ENCODE measurements around the gene TMEM204.

TMEM204 gene

DNA sequence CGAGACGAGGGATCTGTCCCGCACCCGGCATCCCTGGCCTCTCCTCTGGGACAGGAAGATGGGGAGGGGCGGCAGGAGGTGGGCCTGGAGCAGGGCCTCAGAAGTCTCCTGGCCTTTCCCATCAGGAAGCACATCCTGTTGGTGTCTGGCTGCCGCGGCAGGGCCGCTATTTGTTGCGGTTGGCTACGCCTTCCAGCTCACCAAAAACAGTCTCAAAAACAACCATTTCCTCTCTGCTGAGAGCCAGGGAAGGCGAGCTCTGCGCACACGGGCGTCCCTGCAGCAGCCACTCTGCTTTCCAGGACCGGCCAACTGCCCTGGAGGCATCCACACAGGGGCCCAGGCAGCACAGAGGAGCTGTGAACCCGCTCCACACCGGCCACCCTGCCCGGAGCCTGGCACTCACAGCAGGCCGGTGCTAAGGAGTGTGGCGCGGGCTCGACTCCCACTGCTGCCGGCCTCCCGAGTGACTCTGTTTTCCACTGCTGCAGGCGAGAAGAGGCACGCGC, at the start of gene TMEM204:
Gene TMEM204, plus strand, starts transcription at position 224 of the 509 bp plus-strand sequence. CDS start 610 bp downstream, outside the sequence.
- in situ Hi-C loops (cut with MboI; ENCODE audit: low sequenced_read_pairs): no loop called here

DNA sequence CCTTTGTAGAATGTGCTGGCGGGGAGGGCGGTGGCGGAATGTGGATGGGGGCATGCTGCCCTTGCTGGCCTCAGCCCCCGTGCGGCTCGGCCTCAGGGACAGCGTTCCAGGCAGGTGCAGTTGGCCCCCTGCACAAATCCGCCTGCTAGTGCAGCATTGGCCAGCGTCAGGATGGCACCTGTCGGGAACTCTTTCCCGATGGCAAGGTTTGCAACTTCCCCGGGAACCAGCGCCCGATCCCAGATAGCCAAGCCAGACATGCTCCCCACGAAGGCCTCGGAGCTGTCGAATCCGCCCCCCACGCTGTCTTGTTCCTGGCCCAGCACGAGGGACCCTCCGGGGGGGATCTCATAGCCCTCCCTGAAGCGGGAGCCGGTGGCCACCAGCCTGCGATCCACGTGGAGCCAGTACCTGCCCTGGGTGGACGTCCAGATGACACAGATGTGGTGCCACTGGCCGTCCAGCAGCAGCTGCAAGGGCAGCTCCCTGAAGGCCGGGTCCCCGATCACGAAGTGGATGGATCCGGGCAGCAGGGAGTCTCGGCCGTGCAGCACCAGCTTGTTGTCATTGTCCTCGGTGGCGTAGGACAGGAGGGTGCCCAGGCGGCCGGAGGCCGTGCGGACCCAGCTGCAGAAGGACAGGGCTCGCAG, 47.5 kb upstream of the TMEM204 start:
- in situ Hi-C loops (cut with MboI; ENCODE audit: low sequenced_read_pairs): no loop called here

DNA sequence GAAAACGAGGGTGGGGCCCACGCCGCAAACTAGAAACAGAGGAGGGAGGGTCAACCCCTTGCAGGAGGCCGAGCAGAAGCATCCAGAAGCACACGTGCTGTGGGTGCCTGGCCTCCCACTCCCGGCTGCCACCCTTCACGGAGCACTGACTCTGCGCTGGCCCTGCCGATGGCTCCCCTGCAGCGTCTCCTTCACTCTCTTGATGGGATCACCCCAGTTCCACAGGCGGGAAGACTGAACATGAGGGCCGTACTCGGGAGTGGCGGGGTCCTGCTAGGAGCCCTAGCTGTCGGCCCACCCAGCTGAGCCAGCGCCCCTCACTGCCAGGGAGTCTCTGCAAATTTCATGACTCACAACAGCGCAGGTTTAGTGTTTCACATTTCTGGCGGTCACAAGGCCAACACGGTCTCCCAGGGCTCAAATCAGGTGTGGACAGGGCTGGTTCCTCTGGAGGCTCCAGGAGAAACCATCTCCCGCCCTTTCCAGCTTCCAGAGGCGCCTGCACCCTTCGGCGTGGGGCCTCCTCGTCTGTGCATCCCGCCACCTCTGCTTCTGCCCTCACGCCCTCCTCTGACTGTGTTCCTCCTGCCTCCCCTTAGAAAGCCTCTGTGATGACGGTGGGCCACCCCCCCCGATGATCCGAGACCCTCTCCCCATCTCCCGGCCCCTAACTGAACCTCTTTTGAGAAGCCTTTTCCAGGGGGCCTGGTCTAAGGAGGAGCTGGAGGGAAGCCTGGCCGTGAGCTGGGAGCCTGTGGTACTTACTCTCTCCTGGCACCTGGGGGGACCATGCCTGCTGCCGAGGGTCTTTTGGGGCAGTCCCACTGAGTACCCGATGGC, 46.7 kb upstream of the TMEM204 start:
- in situ Hi-C loops (cut with MboI; ENCODE audit: low sequenced_read_pairs): no loop called here

DNA sequence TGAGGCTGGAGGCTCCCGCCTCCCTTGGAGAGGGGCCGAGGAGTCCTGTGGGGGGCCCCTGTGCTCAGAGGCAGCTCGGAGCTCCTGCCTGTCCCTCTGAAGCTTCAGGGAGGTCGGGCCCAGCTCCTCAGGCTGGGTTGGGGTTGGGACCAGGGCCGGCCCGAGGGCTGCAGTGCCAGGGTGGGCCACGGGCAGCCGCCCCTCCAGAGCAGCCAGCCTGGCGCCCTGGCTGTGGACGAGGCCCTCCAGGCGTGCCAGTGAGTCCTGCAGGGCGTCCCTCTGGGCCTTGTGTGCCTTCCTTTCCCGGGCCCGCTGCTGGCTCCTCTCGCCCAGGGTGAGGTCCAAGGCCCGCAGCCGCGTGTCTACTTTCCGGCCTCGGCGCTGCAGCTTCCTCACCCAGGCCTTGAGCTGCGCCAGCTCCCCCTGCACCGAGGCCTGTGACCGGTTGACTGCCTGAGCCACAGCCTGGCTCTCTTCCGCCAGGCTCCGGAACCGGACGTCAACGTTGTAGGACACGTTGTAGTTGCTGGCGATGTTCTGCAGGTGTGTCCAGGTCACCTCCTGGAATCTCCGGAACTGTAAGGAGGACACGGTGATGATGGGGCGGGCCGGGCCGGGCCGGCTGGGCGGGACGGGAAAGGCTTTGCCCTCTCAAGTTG, 45.9 kb upstream of the TMEM204 start:
- in situ Hi-C loops (cut with MboI; ENCODE audit: low sequenced_read_pairs): no loop called here

DNA sequence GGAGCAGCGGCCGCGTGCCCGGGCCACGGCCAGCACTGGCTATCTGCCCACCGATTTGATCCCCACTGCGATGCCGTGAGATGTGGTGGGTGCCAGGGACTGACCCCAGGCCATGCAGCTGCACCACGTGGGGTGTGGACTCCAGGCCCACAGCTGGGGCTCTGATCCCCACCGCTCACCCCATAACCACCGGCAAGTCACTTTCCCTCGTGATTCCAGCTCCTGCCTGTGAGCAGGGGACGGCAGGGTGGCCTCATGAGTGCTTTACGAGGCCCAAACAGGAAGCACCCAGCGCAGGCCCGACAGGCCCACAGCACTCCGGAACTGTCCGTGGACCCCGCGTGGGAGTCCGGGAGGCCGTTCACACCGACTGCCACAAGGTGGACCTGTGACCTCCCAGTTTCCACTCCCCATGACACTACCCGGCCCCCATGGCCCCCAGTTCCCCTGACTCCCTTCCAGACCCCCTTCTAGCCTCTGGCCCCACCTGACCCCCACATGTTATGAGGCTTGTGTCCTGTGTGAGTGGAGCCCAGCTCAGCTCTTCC, 45.3 kb upstream of the TMEM204 start:
- in situ Hi-C loops (cut with MboI; ENCODE audit: low sequenced_read_pairs): no loop called here

DNA sequence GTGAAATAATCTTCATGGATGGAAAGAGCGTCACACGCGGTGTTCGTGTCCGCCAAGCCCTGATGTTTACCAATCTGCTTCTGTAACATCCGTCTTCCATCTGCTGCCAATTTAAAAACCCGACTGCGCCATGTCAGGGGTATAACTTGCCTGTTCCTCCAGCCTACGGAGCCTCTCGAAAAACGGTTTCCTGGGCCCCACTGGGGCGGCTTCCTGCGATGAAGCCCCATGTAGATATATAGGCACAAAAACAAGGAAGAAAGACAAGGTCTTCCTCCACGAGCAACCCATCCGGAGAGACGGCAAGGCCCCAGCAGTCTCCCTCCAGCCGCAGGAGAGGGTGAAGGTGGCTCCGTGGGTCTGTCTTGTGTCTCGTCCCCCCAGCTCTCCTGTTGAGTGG, 44.8 kb upstream of the TMEM204 start, which contains the start of gene PTX4:
Gene PTX4, minus strand, starts transcription at position 326 of the 400 bp plus-strand sequence. Its CDS starts 35 bp downstream, at position 291.
- in situ Hi-C loops (cut with MboI; ENCODE audit: low sequenced_read_pairs): no loop called here

DNA sequence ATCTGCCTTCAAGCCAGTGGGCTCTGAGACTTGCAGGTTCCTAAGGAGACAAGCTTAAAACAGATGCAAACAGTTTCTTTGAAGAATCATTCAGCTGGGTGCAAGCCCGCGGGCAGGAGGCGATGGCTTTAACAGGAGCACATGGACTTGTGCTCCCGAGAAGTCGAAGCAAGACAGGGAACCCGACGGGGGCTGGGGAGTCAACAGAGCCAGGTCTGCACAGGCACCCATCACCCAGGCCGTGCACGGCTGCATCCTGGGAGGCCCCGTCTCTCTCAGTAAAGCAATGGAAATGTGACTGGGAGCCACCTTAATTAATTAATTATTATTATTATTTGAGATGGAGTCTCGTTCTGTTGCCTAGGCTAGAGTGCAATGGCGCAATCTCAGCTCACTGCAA, 44.4 kb upstream of the TMEM204 start:
- in situ Hi-C loops (cut with MboI; ENCODE audit: low sequenced_read_pairs): no loop called here

DNA sequence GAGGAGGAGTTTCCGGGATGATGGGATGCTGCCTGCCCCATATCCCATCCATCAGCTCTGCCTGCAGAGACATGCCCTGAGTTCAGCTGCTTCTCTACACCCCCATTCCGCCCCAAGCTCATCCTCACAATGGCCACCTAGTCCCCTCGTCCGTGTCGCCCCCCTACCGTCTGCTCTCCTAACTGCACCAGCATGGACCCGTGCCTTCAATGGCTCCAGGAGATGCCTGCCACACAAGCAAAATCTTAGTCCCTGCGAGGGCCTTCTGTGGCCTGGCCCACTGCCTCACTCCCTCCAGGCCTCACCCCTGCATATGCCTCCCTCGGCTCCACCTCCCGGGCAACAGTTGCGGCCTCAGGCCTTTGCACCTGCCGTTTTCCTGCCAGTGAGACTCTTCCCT, 42.1 kb upstream of the TMEM204 start:
- in situ Hi-C loops (cut with MboI; ENCODE audit: low sequenced_read_pairs): no loop called here

DNA sequence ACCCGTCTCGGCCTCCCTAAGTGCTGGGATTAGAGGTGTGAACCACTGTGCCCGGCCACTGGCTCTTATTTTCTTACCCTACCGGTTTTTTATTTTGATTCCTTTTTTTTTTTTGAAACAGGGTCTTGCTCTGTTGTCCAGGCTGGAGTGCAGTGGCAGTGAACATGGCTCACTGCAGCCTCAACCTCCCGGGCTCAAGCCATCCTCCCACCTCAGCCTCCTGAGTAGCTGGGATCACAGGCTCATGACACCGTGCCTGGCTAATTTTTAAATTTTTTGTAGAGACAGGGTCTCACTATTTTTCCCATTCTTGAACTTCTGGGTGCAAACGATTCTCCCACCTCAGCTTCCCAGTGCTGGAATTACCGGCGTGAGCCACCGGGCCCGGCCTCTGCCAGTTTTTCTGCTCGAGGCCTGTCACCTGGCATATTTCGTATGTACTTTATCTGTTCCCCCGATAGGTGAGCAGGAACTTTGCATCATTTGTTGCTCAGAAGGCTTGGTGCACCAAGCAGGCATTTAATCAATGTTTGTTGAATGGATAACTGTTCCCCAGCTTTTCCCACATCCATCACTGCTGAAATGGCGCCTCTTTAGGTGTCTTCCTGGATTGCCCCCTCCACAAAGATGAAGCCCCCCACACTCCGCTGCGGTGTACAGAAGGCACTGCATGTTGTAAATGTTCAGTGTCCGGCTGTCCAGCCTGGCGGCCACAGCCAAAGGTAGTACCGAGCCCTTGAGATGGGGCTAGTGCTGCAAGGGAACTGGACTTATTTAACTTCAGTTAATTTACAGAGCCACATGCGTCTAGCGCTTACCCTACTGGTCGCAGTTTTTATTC, 41.2 kb upstream of the TMEM204 start:
- in situ Hi-C loops (cut with MboI; ENCODE audit: low sequenced_read_pairs): no loop called here

DNA sequence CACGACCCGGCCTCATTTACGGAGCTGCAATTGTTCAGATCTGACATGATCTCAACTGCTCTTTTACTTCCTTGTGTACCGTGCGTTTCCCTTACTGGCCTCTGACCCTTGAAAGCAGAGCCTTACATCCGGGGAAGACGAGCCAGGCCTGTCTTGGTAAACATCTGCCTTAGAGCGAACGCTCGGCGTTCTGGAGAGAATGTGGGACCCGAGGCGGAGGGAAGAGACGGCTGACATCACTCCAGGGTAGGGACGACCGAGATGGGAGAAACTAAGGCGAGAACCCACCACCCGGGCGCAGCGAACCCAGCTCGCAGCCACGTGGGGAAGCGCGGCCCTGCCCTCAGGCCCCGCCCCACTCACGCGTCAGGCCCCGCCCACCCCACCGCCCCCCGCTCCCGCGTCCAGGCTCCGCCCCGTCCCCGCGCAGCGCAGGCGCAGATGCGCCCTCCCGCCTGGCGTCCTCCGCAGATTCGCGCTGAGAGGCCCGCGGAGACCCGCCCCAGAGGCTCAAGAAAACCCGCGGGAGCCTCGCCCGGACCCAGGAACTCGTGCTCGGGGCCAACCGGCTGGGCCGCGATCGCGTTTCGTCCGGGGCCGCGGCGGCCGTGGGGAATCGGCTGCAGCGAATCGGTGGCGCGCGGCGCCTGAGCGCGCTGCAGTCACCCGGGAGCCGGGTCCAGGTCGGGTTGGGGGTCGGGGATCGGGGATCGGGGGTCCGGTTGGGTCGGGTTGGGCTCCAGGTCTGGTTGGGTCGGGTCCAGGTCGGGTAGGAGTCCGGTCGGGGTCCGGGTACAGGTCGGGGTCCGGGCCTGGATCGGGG, 40.3 kb upstream of the TMEM204 start, which contains the start of gene TELO2:
Gene TELO2, plus strand, starts transcription at position 438 of the 823 bp plus-strand sequence. CDS start 922 bp downstream, outside the sequence.
- in situ Hi-C loops (cut with MboI; ENCODE audit: low sequenced_read_pairs): no loop called here

DNA sequence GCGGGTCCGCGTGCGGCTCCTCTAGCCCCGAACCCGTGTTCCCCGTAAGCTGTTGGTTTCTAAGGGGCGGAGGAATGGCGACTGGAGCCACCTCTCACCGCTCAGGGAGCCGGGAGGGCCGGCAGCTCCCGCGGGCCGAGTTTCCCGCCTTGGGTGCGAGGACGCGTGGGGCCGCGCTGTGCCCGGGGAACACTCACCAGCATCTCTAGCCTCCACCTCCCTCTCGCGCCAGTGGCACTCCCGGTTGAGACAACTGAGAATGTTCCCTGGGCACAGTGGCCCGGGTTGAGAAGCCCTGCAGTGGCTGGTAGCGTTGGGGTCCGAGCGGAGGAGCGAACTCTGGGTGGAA, 39.7 kb upstream of the TMEM204 start:
- in situ Hi-C loops (cut with MboI; ENCODE audit: low sequenced_read_pairs): no loop called here

DNA sequence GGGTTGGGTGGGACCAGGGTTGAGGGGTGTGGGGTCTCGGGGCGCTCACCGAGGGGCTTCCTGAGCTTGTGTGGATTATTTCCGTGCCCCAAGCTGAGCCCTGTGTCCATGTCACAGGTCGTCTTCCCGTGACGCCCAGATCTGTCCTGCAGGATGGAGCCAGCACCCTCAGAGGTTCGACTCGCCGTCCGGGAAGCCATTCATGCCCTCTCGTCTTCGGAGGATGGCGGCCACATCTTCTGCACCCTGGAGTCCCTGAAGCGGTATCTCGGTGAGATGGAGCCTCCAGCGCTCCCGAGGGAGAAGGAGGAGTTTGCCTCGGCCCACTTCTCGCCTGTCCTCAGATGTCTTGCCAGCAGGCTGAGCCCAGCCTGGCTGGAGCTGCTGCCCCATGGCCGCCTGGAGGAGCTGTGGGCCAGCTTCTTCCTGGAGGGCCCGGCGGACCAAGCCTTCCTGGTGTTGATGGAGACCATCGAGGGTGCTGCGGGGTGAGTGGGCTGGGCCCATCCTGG, 39.3 kb upstream of the TMEM204 start:
- in situ Hi-C loops (cut with MboI; ENCODE audit: low sequenced_read_pairs): no loop called here

DNA sequence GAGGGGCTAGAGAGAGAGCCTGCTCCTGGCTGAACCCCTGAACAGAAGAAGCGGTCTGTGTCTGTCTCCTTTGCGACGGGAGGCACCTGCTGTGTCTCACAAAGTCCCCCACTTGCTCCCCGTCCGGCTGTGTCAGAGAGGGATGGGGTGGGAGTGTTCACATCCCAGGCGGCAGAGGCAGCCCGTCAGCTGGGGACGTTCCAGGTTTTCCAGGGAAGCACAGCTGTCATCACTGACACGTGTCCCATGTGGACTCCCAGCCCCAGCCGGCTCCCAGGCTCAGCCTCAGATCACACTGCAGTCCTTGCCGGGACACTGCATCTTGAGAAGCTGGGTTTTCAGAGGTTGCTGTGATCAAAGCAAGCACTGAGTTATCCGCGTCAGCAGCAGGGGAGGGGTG, 38.8 kb upstream of the TMEM204 start:
- in situ Hi-C loops (cut with MboI; ENCODE audit: low sequenced_read_pairs): no loop called here

DNA sequence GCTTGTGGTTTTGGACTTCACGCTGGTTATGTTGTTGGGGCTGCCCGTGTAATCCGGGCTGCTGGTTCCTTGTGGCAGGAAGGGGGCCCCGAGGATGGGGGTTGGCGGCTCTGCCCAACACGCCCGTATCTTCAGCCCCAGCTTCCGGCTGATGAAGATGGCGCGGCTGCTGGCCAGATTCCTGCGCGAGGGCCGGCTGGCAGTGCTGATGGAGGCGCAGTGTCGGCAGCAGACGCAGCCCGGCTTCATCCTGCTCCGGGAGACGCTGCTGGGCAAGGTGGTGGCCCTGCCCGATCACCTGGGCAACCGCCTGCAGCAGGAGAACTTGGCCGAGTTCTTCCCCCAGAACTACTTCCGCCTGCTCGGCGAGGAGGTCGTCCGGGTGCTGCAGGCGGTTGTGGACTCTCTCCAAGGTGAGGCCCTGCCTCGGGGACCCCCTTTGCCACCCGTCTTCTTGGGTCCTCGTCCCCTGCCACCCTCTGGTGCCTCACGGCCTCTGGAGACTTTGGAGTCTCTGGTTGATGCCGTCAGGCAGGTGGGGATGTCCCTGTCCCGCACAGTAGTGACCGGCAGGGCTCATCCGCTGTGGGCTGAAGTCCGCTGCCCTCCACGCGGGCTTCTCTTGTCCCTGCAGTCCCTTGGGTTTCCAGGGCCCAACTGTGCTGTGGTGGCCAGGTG, 38.1 kb upstream of the TMEM204 start:
- in situ Hi-C loops (cut with MboI; ENCODE audit: low sequenced_read_pairs): no loop called here

DNA sequence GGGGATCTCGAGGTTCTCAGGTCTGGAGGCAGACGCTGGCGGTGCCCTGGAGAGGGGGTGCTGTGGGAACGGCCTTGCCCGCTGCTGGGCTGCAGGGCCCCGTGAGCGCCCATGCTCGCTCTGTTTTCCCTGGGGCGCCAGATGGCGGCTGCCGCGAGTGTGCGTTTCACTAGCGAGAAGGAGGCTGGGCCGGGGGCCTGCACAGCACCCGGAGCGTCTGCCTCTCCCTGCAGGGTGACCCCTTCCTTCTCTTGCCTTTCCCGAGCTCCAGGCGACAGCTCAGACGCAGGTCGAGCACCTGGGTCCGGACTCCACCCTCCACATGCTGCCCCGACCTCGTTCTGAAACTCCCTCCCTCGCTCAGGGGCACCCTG, 37.6 kb upstream of the TMEM204 start:
- in situ Hi-C loops (cut with MboI; ENCODE audit: low sequenced_read_pairs): no loop called here

DNA sequence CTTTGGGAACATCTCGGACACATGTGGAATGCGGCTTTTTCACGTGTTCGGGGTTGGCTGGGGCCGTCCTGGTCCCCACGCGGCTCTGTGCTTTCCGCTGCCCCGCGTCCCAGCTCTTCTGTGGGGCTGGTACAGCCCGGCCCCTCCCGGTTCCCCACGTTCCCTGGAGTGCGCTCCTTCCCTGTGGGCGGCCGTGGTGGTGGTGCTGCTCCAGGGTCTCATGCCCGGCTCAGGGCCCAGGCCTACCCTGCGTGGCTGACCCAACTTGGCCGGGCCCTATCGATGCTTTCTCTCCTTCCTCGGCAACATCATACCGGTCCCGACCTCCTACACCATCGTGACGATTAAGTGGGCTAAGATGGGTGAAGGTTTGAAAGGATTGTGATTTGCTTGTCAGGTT, 37.0 kb upstream of the TMEM204 start:
- in situ Hi-C loops (cut with MboI; ENCODE audit: low sequenced_read_pairs): no loop called here

DNA sequence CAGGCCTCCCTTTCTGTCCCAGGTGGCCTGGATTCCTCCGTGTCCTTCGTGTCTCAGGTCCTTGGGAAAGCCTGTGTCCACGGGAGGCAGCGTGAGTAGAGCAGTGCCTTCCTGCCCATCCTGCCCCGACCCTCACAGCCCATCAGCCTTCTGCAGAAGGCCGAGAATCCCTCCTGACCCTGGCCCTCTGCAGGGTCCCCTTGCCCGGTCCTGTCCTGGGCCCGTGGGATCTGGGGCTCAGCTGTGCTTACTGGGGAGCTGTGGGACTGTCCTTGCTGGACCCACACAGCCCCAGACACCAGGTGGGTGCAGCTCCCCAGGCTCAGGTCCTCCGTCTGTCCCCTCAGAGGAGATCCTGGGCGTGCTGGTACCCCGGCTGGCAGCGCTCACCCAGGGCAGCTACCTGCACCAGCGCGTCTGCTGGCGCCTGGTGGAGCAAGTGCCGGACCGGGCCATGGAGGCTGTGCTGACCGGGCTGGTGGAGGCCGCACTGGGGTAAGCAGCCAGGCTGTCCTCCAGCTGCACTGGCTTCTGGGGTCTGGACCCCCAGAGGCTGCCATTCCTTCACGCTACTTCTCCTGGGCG, 36.4 kb upstream of the TMEM204 start:
- in situ Hi-C loops (cut with MboI; ENCODE audit: low sequenced_read_pairs): no loop called here

DNA sequence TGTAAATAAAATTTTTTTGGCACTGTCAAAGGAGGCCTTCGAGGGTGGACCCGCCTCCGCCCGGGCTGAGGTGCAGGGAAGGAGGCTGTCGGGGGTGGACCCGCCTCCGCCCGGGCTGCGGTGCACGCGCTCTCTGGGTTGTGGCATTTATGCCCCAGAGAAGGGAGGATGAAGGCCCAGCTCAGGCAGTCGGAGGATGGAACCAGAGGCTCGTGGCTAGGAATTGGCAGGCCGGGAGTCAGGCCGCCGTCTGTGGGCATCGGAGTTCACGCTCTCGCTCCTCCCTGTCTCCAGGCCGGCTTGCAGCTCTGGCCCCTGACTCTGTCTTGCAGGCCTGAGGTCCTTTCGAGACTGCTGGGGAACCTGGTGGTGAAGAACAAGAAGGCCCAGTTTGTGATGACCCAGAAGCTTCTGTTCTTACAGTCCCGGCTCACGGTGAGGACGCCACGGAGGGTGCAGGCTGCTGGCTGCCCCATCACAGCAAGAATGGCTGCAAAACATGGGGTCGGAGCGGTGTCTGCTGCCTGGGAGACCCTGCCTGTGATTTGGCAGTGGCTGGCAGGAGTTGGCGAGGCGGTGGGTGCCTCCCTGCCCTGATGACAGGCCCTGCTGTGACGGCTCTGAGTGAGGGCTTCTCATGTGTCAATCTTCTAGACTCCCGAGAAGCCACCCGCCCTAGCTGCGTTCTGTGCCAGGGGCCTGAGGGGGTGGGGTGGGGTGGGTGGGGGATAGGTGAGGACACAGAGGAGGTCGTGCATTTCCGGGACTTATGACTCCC, 34.4 kb upstream of the TMEM204 start:
- in situ Hi-C loops (cut with MboI; ENCODE audit: low sequenced_read_pairs): no loop called here
